ENCODE measurements around the gene MAN1C1. TPM values are rescaled to one million over a fixed set of nuclear protein-coding genes. Genes with fewer than 3 reads are reported as not detected.

MAN1C1 gene
- total RNA-seq, 1 donor: 0.54 TPM

GRCh38 chr1:25820247-25821111 lies 203.9 kb downstream of the MAN1C1 start:
- peak in 2 of 3 donors; percentile 53 to 77 for DNase-seq (ENCODE audit: low read depth in 2 of 3, low spot score in 2 of 3)

DNA sequence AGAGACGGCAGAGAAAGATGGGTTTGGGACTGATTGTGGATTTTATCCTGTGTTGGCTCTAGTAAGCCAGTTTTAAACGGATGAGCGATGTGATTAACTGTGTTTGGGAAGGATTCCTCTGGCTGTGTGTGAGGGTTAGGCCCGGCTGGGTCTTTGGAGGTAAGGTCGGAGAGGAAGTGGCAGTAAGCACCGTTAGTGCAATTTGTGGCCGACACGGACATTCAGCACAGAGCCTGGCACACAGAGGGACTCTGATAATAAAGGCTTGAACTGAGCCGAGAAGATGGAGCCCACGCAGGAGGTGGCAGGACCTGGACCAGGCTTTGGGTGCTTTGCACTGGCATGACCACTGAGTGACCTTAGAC lies 204.5 kb downstream of the MAN1C1 start:
- no peak for DNase-seq (ENCODE audit: low read depth in 2 of 3, low spot score in 2 of 3)

- no peak for DNase-seq (ENCODE audit: low read depth in 2 of 3, low spot score in 2 of 3)
Observed at GRCh38 chr1:25821630-25822091, 205.1 kb downstream of the MAN1C1 start.

- no peak for DNase-seq (ENCODE audit: low read depth in 2 of 3, low spot score in 2 of 3)
Observed at GRCh38 chr1:25825605-25826004, 209.0 kb downstream of the MAN1C1 start.

DNA sequence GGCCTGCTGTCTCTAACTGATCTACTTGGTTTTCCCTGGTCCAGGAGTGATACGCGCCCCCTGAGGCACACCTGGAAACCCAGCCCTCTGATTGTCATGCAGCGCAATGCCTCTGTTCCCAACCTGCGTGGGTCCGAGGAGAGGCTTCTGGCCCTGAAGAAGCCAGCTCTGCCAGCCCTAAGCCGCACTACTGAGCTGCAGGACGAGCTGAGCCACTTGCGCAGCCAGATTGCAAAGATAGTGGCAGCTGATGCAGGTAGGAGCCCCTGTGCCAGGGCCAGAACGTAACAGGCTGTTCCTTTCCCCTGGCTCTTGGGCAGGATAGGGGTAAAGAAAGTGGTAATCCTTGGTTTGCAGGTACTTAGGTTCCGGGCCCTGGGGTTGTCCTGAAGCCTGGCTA lies 210.0 kb downstream of the MAN1C1 start:
- no peak for DNase-seq (ENCODE audit: low read depth in 2 of 3, low spot score in 2 of 3)

GRCh38 chr1:25828491-25828890 lies 211.9 kb downstream of the MAN1C1 start:
- no peak for DNase-seq (ENCODE audit: low read depth in 2 of 3, low spot score in 2 of 3)

DNA sequence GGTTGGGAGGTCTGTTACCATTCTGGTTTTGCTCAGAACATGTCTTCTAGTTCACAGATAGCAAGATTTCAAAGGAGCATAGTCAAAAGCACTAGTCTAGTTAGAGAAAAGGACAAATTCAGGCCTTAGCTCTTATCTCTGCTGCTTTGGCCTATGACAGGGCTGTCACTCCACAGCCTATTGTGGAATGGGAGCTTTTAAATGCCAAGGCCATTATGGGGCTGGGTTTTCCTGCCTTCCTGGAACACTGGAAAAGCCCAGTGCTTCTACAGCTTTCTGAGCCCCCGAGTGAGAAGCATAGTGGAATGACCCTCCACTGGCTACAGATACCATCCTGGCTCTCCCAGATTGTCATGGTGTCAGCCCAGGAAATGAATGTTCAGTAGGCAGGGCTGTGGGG lies 212.5 kb downstream of the MAN1C1 start:
- DNase-seq (ENCODE audit: low read depth in 2 of 3, low spot score in 2 of 3): no peak

DNA sequence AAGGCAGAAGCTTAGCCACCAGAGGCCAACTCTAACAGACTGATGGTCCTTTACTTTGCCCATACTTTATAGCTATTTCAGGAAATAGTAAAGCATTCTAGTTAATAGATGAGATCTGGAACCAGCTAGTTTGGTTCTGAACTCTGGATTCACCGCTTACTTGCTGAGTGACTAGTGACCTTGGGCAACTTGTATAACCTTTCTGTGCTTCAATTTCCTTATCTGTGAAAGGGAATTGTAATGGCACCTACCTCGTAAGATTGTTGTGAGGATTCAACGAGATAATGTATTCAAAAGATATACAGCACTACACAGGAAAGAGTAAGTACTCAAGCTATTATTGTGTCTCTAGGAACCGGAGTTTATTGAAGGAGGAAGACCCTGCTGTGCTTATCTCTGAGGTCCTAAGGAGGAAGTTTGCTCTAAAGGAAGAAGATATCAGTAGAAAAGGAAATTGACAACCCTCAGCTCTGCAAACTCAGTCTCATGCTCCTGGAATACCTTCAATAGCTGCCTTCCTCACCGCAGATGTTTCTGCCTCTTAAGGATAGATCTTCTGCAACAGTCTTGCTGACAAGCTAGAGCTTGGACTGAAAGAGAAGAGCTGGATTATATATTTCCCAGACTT lies 215.1 kb downstream of the MAN1C1 start:
- no peak for DNase-seq (ENCODE audit: low read depth in 2 of 3, low spot score in 2 of 3)

- no peak for DNase-seq (ENCODE audit: low read depth in 2 of 3, low spot score in 2 of 3)
Observed at GRCh38 chr1:25832336-25833037, 215.9 kb downstream of the MAN1C1 start.

DNA sequence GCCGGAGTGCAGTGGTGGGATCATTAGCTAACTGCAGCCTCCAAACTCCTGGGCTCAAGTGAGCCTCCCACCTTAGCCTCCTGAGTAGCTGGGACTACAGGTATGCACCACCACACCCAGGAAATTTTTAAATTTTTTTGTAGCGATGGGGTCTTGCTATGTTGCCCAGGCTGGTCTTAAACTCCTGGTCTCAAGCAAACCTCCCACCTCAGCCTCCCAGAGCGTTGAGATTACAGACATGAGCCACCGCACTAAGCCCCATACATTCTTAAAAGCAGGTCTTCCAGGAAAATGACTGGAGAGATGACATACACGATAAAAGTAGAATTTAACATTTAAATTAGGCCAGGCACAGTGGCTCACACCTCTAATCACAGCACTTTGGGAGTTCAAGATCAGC lies 216.6 kb downstream of the MAN1C1 start:
- no peak for DNase-seq (ENCODE audit: low read depth in 2 of 3, low spot score in 2 of 3)

Other genes with a start within 250 kb of the MAN1C1 start
- gene RHCE, start 196.0 kb upstream of the MAN1C1 start, total RNA-seq: 2.4 TPM
- gene MACO1, start 185.9 kb upstream of the MAN1C1 start, total RNA-seq: 10.8 TPM
- gene LDLRAP1, start 73.2 kb upstream of the MAN1C1 start, total RNA-seq: 13.5 TPM
- 39.3 TPM for gene SELENON, start 183.4 kb downstream of the MAN1C1 start, total RNA-seq
- gene MTFR1L, start 203.2 kb downstream of the MAN1C1 start, total RNA-seq: 55.2 TPM
- 1.3 TPM for gene AUNIP, start 242.7 kb downstream of the MAN1C1 start, total RNA-seq

All from hematopoietic multipotent progenitor cell (in vitro differentiated cells).